GM19035 (cell line): ENCODE results near the gene IFNL2.
"Not testable (repeated sequence)": the region's sequence is repeated elsewhere in the genome, so short reads cannot be mapped to it uniquely, and the experiment has no call there.

ENCODE experiments used
- ATAC-seq: cut with Tn5 transposase; IDR thresholded peaks from one replicate; pipeline ENCODE4 v1.9.1; 2021; ENCODE audit not compliant: unreplicated experiment

Gene IFNL2

DNA sequence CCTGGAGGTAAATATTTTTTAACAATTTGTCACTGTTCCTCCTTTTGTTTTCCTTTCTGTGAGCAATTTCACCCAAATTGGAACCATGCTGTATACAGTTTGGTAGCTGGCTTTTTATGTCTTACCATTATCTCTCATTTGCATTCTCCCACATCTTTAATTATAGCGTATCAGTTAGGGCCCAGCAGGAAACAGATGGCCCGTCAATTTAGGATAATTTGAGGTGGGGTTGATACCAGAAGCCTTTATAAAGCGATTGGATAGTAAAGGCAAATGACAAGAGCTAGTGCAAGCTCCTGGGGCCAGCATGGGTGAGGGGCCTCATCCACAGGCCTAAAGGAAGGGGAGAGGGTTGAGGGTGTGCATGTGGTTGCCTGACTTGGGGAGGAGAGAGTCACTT is 15.7 kb upstream of the IFNL2 start:
- no peak for ATAC-seq

DNA sequence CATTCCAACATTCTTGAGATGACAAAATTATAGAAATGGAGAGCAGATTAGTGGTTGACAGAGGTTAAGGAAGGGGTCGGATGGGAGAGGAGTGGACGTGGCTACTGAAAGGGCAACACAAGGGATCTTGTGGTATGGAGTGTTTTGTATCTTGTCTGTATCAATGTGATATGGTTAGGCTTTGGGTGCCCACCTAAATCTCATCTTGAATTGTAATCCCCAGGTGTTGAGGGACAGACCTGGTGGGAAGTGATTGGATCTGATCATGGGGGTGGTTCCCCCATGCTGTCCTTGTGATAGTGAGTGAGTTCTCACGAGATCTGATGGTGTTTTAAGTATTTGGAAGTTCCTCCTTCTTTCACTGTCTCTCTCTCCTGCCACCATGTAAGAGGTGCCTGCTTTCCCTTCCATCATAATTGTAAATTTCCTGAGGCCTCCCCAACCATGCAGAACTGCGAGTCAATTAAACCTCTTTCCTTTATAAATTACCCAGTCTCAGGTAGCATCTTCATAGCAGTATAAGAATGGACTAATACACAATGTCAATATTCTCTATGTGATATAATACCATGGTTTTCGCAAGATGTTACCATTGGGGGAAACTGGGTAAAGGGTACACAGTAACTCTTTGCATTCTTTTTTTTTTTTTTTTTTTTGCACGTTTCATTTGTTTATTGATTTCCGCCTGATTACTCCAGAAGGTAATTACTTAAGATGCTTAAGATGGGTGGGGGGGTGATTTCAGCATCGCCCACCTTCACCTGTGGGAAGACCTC is 14.6 kb upstream of the IFNL2 start:
- ATAC-seq = no peak

DNA sequence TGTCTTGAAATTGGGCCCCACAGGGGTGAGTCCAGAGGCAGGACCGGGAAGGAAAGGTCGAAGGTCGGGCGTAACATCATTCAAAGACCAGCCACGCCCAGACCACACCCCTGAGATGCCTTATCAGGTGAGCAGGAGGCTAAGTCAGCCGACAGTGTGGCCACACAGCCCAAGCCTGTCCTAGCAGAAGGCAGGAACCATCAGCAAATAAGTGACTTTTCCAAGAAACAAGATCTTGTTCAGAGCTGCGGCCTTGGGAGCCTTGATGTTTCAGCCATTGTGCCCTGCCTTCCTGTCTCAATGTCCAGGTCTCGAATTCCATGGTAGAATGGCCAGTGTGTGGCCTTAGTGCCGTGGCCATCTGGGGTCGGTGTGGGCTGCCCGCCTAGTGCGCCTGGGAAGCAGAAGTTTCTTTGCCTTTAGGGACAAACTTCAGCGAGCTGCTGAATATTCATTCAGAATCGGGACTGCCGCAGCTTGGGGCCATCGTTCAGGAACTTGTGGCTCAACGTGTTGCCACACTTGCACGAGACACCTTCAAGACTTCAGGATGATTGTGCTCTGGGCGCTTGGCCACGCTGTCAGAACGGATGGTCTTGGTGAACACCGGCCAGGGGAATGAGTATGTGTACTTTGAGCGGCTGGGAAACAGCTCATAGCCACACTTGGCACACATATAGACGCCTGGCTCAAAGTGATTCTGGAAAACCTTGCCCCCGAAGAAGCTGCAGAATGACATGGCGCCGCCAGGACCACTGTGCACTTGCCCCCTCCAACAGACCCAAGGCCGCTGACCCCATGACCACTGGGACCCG is 13.5 kb upstream of the IFNL2 start:
- ATAC-seq = no peak

DNA sequence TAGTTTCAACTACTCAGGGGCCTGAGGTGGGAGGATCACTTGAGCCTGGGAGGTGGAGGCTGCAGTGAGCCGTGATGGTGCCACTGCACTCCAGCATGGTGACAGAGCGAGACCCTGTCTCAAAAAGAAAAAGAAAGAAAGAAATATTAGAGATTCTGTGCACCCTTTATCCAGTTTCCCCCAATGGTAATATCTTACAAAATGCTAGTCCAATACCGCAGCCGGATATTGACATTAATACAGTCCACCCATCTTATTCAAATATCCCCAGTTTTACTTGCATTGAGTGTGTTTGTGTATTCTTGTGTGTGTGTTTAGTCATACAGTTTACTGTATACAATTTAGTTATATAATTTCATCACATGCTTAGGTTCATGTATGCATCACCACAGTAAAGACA is 11.0 kb upstream of the IFNL2 start:
- ATAC-seq = no peak

DNA sequence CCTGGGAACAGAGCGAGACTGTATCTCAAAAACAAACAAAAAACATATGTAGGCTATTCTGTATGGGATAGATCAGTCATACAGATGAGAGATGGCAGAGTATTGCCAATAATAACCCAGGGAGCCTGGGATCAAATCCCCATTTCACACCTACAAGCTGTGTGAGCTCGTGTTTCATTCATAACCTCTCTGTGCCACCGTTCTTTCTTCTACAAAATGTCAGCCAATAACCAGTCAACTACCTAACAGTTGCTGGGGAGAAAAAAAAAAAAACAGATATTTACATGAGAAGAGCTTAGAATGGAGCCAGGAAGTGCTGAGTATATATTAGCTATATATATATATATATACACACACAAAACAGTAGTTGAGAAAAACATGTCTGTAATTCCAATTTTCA is 6.5 kb upstream of the IFNL2 start:
- ATAC-seq = no peak

DNA sequence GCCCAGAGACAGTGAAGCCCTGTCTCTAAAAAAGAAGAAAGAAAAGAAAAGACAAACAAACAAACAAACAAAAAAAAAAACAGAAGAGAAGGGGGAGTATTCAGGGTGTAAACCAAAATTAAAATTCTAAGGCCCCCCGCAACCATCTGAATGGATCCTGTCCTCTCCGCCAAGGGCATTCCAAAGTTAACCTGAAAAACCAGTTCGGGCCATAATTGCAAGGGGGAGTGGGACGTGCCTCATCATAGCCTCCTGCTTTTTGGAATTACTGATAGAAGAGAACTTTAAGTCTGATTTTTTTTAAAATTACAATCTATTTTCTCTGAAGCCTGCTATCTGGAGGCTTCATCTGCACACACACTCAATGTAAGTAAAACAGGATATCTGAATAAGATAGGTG is 5.7 kb upstream of the IFNL2 start:
- no peak for ATAC-seq

DNA sequence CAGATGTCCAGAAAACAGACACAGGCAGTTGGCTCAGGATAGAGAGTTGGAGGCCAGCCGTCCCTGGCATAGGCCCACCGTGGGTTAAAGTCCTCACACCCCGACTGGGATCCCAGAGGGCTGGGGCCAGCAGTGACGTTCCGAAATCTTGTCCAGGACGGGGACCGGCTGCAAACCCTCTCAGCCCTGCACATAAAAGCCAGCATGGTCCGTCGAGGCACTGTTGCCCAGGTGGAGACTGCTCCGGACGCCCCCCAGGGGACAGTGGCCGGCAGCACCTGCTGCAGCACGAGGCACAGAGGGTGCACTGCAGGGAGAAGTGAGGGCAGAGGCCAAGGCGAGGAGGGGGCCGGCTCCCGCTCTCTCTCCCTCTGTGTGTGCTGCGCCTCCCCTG is 4.3 kb upstream of the IFNL2 start:
- no peak for ATAC-seq

DNA sequence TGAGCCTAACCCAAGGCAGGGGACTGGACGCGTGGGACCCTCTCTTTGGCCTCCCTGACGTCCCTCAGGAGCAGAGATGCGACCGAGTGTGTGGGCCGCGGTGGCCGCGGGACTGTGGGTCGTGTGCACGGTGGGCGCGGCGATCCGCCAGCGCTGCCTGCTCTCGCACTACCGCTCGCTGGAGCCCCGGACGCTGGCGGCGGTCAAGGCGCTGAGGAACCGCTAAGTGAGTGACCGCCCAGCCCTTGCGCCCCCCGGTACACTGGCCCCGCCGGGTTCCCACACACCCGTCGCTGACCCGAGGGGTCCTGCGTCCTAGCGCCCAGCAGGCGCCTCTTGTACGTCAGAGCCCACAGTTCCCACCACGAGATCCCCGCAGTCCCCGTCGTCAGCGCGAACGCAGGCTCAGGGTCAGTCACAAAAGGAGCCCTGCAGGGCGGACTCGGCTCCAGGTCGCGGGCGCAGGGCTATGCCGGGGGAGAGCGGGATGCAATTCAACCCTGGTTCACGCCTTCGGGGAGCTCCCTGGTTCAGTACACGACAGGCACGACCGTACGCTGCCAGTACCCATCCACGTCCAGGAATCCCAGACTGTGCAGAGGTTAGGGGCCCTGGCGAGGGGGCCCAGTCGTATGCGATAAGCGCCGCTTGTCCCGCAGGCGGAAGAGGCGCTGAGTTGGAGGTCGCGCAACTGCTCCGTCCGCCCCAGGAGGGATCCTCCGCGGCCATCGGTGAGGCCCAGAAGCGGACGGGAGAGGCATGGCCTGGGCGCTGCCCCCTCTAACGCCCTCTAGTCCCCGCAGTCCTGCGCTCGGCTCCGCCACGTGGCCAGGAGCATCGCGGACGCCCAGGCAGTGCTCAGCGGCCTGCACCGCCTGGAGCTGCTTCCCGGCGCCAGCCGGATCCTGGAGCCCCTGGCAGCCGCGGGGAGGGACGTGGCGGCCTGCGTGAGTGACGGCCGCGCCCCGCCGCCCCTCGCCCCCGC is 3.6 kb upstream of the IFNL2 start:
- ATAC-seq = no peak

DNA sequence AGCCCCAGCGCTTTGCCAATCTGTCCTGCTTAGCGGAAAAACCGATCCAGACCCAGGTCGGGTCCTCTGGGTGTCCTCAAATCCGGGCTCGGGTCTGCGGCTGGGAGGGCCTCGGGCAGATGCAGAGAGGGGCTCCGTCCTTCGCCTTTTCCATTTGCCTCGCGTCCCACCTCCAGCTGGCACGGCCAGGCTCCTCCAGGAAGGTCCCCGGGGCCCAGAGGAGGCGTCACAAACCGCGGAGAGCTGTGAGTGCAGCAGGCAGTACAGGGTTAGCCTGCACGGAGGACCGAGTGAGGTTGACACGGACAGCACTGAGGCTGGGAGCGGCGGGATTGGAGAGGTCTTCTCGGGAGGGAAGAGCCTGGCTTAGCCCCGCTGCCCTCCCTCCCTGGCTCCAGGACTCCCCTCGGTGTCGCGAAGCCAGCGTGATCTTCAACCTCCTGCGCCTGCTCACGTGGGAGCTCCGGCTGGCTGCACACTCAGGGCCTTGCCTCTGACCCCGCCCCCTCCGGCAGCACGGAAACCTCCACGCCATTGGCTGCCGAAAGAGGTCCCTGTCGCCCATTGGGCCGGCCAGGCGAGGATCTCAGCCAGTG is 2.8 kb upstream of the IFNL2 start:
- no peak for ATAC-seq

DNA sequence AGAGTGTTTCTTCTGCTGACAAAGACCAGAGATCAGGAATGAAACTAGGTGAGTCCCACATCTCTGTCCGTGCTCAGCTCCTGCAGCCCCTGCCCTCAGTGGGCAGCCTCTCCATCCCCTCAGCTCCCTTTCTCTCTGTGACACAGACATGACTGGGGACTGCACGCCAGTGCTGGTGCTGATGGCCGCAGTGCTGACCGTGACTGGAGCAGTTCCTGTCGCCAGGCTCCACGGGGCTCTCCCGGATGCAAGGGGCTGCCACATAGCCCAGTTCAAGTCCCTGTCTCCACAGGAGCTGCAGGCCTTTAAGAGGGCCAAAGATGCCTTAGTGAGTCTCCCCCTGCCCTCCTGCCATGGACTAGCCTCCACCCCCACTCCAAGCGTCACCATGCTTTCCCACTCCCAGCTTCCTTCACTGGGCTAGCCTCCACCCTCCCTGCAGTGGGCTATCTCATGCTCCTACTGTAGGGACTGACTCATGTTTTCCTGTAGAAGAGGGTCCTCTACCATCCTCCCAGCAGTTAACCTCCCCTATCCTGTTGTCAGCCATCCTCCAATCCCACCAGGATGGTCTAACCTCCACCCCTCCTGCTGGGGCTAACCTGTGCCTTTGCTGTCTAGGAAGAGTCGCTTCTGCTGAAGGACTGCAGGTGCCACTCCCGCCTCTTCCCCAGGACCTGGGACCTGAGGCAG is 481 bp downstream of the IFNL2 start:
- not testable (repeated sequence) for ATAC-seq

DNA sequence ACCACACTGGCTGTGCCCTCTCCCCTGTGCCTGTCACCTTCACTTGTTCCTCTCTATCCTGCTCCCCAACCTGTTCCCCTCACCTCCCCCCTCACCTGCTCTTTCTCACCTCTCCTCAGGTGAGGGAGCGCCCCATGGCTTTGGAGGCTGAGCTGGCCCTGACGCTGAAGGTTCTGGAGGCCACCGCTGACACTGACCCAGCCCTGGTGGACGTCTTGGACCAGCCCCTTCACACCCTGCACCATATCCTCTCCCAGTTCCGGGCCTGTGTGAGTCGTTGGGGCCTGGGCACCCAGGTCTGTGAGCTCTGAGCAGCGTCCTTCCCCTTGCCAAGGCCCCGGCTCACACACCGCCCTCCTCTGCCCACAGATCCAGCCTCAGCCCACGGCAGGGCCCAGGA is 1.2 kb downstream of the IFNL2 start:
- not testable (repeated sequence) for ATAC-seq

DNA sequence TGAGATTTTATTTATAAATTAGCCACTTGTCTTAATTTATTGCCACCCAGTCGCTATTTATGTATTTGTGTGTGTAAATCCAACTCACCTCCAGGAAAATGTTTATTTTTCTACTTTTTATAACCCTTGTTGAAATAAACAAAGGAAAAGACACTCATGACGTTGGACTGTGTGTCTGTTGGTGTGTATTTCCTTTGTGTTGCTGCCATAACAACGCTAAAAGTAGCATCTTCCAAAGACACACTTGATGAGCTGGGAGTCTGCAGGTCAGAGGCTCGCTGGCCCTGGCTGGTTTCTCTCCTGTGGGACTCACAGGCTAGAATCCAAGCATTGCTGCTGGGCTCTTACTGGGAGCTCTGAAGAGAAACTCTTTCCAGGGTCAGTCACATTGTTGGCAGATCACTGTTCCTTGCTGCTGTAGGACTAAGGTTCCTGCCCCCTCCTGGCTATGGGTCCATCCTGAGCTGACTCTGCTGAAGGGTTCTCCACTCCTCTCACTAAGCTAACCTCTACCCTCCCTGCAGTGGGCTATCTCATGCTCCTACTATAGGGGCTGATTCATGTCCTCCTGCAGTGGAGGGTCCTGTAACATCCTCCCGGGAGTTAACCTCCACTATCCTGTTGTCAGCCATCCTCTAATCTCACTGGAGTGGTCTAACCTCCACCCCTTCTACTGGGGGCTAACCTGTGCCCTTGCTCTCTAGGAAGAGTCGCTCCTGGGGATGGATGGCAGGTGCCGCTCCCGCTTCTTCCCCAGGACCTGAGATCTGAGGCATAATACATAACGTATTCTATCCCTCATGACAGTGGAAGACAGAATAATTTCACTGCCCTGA is 2.1 kb downstream of the IFNL2 start:
- no peak for ATAC-seq

DNA sequence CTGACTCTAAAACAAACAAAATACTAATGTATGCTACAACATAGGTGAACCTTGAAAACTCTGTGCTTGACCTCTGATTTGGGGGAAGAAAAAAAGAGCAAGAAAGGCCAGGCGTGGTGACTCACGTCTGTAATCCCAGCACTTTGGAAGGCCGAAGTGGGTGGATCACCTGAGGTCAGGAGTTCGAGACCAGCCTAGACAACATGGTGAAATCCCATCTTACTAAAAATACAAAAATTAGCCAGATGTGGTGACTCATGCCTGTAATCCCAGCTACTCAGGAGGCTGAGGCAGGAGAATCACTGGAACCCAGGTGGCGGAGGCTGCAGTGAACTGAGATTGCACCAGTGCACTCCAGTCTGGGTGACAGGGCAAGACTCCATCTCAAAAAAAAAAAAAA is 5.7 kb downstream of the IFNL2 start:
- ATAC-seq = not testable (repeated sequence)

DNA sequence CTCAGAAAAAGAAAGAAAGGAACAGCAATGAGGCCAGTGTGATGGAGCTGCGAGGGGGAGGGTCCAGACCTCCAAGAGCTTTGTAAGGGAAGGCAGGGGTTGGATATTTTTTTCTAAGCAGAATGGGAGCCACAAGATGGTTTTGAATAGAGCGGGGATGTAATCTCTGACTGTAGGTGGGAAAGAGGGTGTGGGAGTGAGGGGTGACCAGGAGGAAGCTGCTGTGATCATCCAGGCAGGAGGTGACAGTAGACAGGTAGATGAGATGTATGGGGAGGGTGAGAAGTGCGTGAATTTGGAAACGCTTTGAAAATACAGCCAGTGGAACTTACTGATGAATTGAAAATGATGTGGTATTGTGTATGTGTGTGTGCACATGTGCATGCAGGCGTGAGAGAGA is 7.4 kb downstream of the IFNL2 start:
- no peak for ATAC-seq

DNA sequence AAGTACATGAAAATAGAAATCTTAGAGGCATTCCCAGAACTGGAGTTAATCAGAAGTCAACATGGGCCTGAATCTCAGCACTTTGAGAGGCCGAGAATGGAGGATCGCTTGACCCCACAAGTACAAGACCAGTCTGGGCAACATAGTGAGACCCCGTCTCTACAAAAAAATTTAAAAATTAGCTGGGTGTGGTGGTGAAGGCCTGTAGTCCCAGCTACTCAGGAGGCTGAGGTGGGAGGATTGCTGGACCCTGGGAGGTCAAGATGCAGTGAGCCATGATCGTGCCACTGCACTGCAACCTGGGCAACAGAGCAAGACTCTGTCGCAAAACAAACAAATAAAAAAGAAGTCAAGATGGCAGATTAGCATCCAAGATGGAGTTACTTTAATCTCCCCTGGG is 8.5 kb downstream of the IFNL2 start:
- ATAC-seq = no peak

DNA sequence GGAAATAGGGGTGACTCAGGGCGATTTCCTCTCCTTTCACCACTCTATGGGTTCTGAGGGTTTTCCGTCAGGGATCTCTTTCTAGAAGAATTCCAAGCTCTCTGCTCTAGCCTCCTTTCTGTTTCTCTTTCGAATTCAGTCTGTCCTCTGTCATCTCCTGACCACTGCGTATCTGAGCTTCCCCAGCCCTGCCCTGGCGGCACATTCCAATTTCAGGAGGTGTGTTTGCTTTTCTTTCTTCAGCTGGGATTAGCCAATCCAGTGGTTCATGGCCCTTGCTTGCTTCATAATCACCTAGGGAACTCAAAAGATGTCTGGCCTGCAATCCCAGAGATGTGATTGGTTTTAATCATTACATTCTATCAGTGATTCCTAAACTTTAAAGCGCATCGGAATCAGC is 9.4 kb downstream of the IFNL2 start:
- no peak for ATAC-seq

DNA sequence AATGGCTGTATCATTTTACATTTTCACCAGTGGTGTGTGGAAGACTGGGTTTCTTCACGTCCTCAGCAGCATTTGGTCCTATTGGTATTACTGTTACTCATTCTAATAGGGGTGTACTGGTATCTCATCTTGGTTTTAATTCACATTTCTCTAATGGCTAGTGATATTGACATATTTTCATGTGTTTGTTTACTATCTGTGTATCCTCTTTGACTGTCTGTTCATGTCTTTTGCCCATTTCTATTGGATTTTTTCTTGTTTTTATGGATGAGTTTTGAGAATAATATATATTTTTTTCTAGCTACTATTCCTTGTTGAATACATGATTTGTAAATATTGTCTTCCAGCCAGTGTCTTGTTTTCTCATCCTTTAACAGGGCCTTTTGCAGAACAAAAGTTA is 13.8 kb downstream of the IFNL2 start:
- ATAC-seq = no peak

DNA sequence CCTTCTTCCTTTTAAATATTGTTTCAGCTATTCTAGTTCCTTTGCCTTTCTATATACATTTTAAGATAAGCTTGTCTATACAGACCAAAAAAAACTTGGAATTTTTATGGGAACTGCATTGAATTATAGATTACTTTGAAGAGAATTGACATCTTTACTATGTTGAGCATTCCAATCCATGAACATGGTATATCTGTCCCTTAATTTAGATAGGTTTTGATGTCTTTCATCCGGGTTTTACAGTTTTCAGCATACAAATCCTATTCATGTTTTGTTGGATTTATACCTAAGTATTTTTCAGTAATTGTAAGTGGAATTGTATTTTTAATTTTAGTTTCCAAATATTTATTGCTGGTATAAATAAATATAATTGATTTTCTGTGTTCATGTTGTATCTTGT is 15.8 kb downstream of the IFNL2 start:
- no peak for ATAC-seq

DNA sequence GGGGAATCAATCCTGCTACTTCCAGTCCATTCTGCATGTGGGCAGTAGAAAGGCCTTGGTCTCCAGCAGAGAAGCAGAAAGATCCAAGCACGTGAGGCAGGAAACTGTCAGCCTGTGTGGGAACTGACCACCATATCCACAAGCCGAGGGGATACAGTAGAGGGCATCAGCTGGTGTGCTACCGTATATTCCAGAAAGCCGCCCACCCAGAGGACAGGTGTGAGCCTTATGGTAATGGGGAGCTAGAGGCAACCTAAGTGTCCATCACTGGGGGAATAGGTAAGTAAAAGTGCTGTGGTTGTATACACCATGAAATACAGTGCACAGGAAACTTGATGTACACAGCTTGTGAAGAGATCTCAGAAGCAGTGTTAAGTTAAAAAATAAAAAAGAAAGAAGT is 25.2 kb downstream of the IFNL2 start:
- ATAC-seq = no peak
